GM12878 (cell line): Measurements from ENCODE around the gene NPY5R. TPM values are rescaled to one million over a fixed set of nuclear protein-coding genes. Genes with fewer than 3 reads are reported as not detected.

ENCODE experiments used
- ATAC-seq: fragments of 200-7000 bp; cut with Tn5 transposase; 3 replicates; pipeline ENCODE4 v1.9.1; 2020; ENCODE audit warnings: mild to moderate bottlenecking, moderate library complexity
- BruUV-seq: library from RNA; stranded (reverse); fragments of 400-500 nt; replicated peaks from 2 replicates; lab custom pipeline; 2021; lab: Mats Ljungman, UMichigan
- CTCF ChIA-PET: fragments of 300-600 bp; sonication (Branson Sonifier 250); formaldehyde crosslinking; extraction: SDS; loops from one replicate; lab custom pipeline; 2021; ENCODE audit warnings: inconsistent platforms; lab: Yijun Ruan, JAX
- POLR2A ChIA-PET: fragments of 350-600 bp; formaldehyde crosslinking; extraction: SDS; loops from one replicate; lab custom pipeline; 2021; ENCODE audit warnings: inconsistent platforms; lab: Charles Lee
- RAD21 ChIA-PET: fragments of 300-600 bp; sonication (Branson Sonifier 250); formaldehyde crosslinking; loops from one replicate; lab custom pipeline; 2023; ENCODE audit warnings: antibody characterized with exemption; ENCODE audit not compliant: unreplicated experiment; lab: Charles Lee
- SMC1A ChIA-PET: fragments of 300-600 bp; sonication (Branson Sonifier 250); formaldehyde crosslinking; loops from one replicate; lab custom pipeline; 2023; ENCODE audit not compliant: unreplicated experiment, uncharacterized antibody; lab: Charles Lee
- DNase-seq: peaks from one replicate; pipeline ENCODE4 v3.0.0-alpha.2; 2011; ENCODE audit warnings: low read depth, low spot score
- FAIRE-seq: peaks from 3 replicates; lab custom pipeline; 2011; peaks lifted over from hg19 to GRCh38; lab: Jason Lieb, UNC
- H2AFZ ChIP-seq: 2 replicates; pipeline ENCODE4 v1.6.0; 2011; ENCODE audit warnings: low read depth, low read length, control low read depth; ENCODE audit not compliant: control insufficient read depth
- H3K27ac ChIP-seq: 2 replicates; pipeline ENCODE4 v1.5.1; 2011; ENCODE audit warnings: control low read depth; ENCODE audit not compliant: control insufficient read depth, insufficient read depth
- H3K27me3 ChIP-seq, 2 experiments: replicated peaks in 1 of 2; 2 replicates each; pipeline versions ENCODE4 v1.6.0 to v1.6.1; 2011; ENCODE audit warnings: low read length in 1 of 2; ENCODE audit not compliant: control insufficient read depth in 2 of 2, insufficient read depth in 2 of 2
- H3K36me3 ChIP-seq, 2 experiments: 2 replicates each; pipeline ENCODE4 v1.5.1; 2011; ENCODE audit warnings: low read length in 1 of 2; ENCODE audit not compliant: control insufficient read depth in 2 of 2, insufficient read depth in 2 of 2
- H3K4me1 ChIP-seq: 2 replicates; pipeline ENCODE4 v1.6.1; 2011; ENCODE audit warnings: mild to moderate bottlenecking, low read length, moderate library complexity, mixed read lengths; ENCODE audit not compliant: control insufficient read depth, insufficient read depth
- H3K4me2 ChIP-seq: 2 replicates; pipeline ENCODE4 v1.6.0; 2011; ENCODE audit warnings: control low read depth; ENCODE audit not compliant: control insufficient read depth, insufficient read depth
- H3K4me3 ChIP-seq: fragments of 200-600 bp; sonication (generic); 2 replicates; pipeline ENCODE4 v1.5.1; 2016
- H3K79me2 ChIP-seq: 2 replicates; pipeline ENCODE4 v1.6.0; 2011; ENCODE audit warnings: low read length; ENCODE audit not compliant: control insufficient read depth, insufficient read depth
- H3K9ac ChIP-seq: 2 replicates; pipeline ENCODE4 v1.8.0; 2011; ENCODE audit warnings: low read length, control low read depth, mixed read lengths; ENCODE audit not compliant: control insufficient read depth, insufficient read depth
- H3K9me3 ChIP-seq: replicated peaks from 3 replicates; pipeline ENCODE4 v1.5.1; 2011; ENCODE audit warnings: mild to moderate bottlenecking, low read length; ENCODE audit not compliant: control insufficient read depth, insufficient read depth
- H4K20me1 ChIP-seq: 2 replicates; pipeline ENCODE4 v1.6.0; 2011; ENCODE audit not compliant: control insufficient read depth, insufficient read depth
- BCL3 ChIP-seq: IDR thresholded peaks from 2 replicates; pipeline ENCODE4 v1.6.1; 2011; ENCODE audit warnings: borderline replicate concordance, low read depth, mild to moderate bottlenecking, moderate library complexity, low read length; ENCODE audit not compliant: insufficient read depth, poor library complexity, severe bottlenecking
- CBX5 ChIP-seq: sonication (generic); IDR thresholded peaks from 2 replicates; pipeline ENCODE4 v1.6.1; 2016; ENCODE audit warnings: low read depth, moderate library complexity, mild to moderate bottlenecking, inconsistent platforms
- CHD1 ChIP-seq: IDR thresholded peaks from 2 replicates; pipeline ENCODE4 v1.6.1; 2012; ENCODE audit warnings: low read depth, low read length, improper control_type of control experiment
- CHD2 ChIP-seq: IDR thresholded peaks from 2 replicates; pipeline ENCODE4 v1.6.1; 2011; ENCODE audit warnings: low read depth, low read length, improper control_type of control experiment, borderline replicate concordance
- HCFC1 ChIP-seq: fragments of 150-350 bp; IDR thresholded peaks from 2 replicates; pipeline ENCODE4 v1.6.1; 2014; ENCODE audit warnings: low read length
- NR2C2 ChIP-seq: IDR thresholded peaks from 2 replicates; pipeline ENCODE4 v1.6.1; 2011; ENCODE audit warnings: borderline replicate concordance, low read depth; ENCODE audit not compliant: control insufficient read depth, insufficient read length
- NR2F1 ChIP-seq: fragments of 450-650 bp; conservative IDR thresholded peaks from 2 replicates; pipeline ENCODE4 v1.6.1; 2017; ENCODE audit warnings: mild to moderate bottlenecking
- RUNX3 ChIP-seq: IDR thresholded peaks from 2 replicates; pipeline ENCODE4 v1.6.1; 2012; ENCODE audit warnings: low read length, inconsistent platforms
- SREBF1 ChIP-seq: IDR thresholded peaks from 2 replicates; pipeline ENCODE4 v1.6.1; 2012; ENCODE audit warnings: mild to moderate bottlenecking, low read length
- ZSCAN29 ChIP-seq: fragments of 450-650 bp; IDR thresholded peaks from 2 replicates; pipeline ENCODE4 v1.6.1; 2017; ENCODE audit warnings: mild to moderate bottlenecking, moderate library complexity
- WGBS: methylation state at CpG from one replicate; pipeline ENCODE4 v1.1.6; 2016; ENCODE audit warnings: low lambda C conversion rate; ENCODE audit not compliant: insufficient replicate concordance, insufficient coverage; ENCODE audit errors: missing lambda C conversion rate; 5-methylcytosine and 5-hydroxymethylcytosine counted together
- in situ Hi-C: fragments of 300-500 bp; cut with MboI; formaldehyde crosslinking; loops from 9 replicates; pipeline ENCODE4 v1.14.3; 2018; ENCODE audit warnings: mixed read lengths
- intact Hi-C: fragments of 100-400 bp; cut with micrococcal nuclease; formaldehyde crosslinking; loops from one replicate; pipeline ENCODE4 v1.14.2; 2022; ENCODE audit not compliant: unreplicated experiment
- polyA plus RNA-seq, 11 experiments: library from polyadenylated mRNA; depleted of rRNA in 4 of 11; unstranded in 6 of 11; stranded (reverse) in 5 of 11; fragments of >200 nt; fragmentation: Nextera tagmentation in 4 of 11; fragmentation: Illumina TruSeq in 1 of 11; extraction: Ambion mirVana in 4 of 11; extraction: Trizol in 1 of 11; gene quantifications; 1 replicate in 1 of 11; 2 replicates in 10 of 11; pipeline versions ENCODE4 v1.2.1 to v1.2.3, GENCODE V29; 2011 to 2016; ENCODE audit warnings: inconsistent platforms in 2 of 11, missing spikeins in 2 of 11, low read depth in 1 of 11
- total RNA-seq, 4 experiments: library from RNA; depleted of rRNA in 3 of 4; stranded (reverse); fragments of >200 nt in 3 of 4; fragmentation: Illumina TruSeq in 1 of 4; extraction: Trizol in 1 of 4; gene quantifications; 2 replicates each; pipeline versions ENCODE4 v1.2.1 to v1.2.3, GENCODE V29; 2013 to 2021

The NPY5R gene
- total and polyA plus RNA-seq, 10 of the 15 experiments (the other 5 are each of a cell fraction or from before 2014, with no cell fraction given) = not detected

- in situ Hi-C loops (no loop called here), intact Hi-C loops (loop anchor here (10.0 kb wide), 1 partner anchor 151 kb away; no protein-coding TSS in a partner anchor)
- RAD21 ChIA-PET = no interaction called here
- Histone ChIP-seq H3K27ac (no peak overlapping the region), H3K79me2 (no peaks in the 10 kb centered on the region), H2AFZ (no peak overlapping the region), H3K4me3 (no peak overlapping the region), H3K27me3 (no peaks in the 10 kb centered on the region), H3K36me3 (no peaks in the 10 kb centered on the region), H3K9ac (no peak overlapping the region), H3K4me1 (no peaks in the 10 kb centered on the region), H3K9me3 (no peaks in the 10 kb centered on the region), H4K20me1 (no peaks in the 10 kb centered on the region), H3K4me2 (no peak overlapping the region)
- ATAC-seq = peak; percentile 74
- POLR2A ChIA-PET = interaction anchor here (0.7 kb wide), 1 partner anchor 226 kb away, joined by 3 read pairs; no protein-coding TSS in a partner anchor
- no peak for DNase-seq
- 66% methylated on average over 6 of the region's 6 CpGs for WGBS
- no TSS peak for BruUV-seq
- TF ChIP-seq CBX5 (no peak), HCFC1 (no peak)
- SMC1A ChIA-PET = interaction anchor here (0.7 to 1.1 kb wide), 2 partner anchors 38 to 72 kb away, joined by 3 read pairs; no protein-coding TSS in a partner anchor
- no peak for FAIRE-seq
- CTCF ChIA-PET = no interaction called here
Observed at GRCh38 chr4:163393471-163393870, 49.8 kb downstream of the NPY5R start.

- no peaks in the 10 kb centered on the region for H3K9me3 ChIP-seq
- intact Hi-C loops = loop anchor here (10.0 kb wide), 1 partner anchor 150 kb away; no protein-coding TSS in a partner anchor
- BruUV-seq = no TSS peak
- no peaks in the 10 kb centered on the region for H3K4me1 ChIP-seq
- RAD21 ChIA-PET = no interaction called here
- H3K27ac ChIP-seq = no peak overlapping the region
- no peaks in the 10 kb centered on the region for H3K36me3 ChIP-seq
- SMC1A ChIA-PET = no interaction called here
- no peak overlapping the region for H3K4me3 ChIP-seq
- POLR2A ChIA-PET = no interaction called here
- CTCF ChIA-PET = no interaction called here
- DNase-seq (no peak), FAIRE-seq (no peak), ATAC-seq (no peak)
- in situ Hi-C loops = no loop called here
- H3K4me2 ChIP-seq = no peak overlapping the region
- H4K20me1 ChIP-seq = no peaks in the 10 kb centered on the region
- no peak overlapping the region for H2AFZ ChIP-seq
- H3K27me3 ChIP-seq = no peaks in the 10 kb centered on the region
- no peak overlapping the region for H3K9ac ChIP-seq
- H3K79me2 ChIP-seq = no peaks in the 10 kb centered on the region
- TF ChIP-seq NR2C2 = no peak
- no peak for TF ChIP-seq SREBF1
- TF ChIP-seq RUNX3 = no peak
- TF ChIP-seq CHD1 = no peak
- no peak for TF ChIP-seq BCL3
- no peak for TF ChIP-seq CHD2
- TF ChIP-seq ZSCAN29 = no peak
- TF ChIP-seq NR2F1 = no peak
Observed at GRCh38 chr4:163395055-163395454, 51.4 kb downstream of the NPY5R start.
